ENCODE data around the gene HAAO.

The HAAO gene

DNA sequence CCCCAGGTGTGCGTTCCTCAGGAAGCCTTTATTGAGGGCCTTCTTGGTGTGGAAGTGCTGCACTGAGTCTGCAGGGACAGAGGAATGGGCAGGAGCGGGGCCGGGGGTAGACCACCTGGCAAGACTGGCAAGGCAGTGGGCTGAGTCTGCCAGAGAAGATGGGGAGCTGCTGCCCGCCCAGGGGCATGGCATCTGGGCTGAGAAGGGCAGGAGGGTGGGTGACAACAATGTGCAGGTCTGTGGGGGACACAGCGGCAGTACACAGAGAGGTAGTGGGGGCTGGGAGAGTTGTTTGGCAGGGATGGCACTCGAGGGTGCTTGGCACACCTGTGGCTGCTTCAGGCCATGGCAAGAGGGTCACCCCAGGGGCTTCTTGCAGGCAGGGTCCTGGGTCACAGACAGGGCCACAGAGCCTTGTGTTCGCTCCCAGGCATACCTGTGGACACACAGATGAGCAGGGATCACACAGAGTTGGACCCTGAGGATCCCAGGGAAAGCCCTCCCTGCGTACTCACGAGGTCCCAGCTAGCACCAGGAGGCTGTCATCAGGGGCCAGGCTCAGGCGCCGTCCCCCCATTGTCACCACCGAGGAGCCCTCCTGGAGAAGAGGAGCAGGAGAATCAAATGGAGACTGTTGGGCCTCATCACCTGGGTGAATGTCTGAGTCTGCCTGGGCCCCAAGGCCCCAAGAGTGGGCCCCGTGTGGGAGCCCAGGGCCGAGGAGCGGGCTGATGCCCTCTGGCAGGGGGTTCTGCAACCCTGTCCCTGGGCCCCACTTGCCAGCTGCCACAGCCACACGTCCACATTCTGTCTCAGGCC is 25.1 kb downstream of the HAAO start:
- no peaks in the 10 kb centered on the region for H3K9me3 ChIP-seq (ENCODE audit: severe bottlenecking)
- no peaks in the 10 kb centered on the region for H3K27me3 ChIP-seq (ENCODE audit: insufficient read depth, poor library complexity, severe bottlenecking)
- H3K4me1 ChIP-seq (ENCODE audit: insufficient read depth, poor library complexity, severe bottlenecking): no peaks in the 10 kb centered on the region
- DNase-seq (ENCODE audit: low spot score) (no peak), ATAC-seq (ENCODE audit: low read depth) (no peak)
- H3K27ac ChIP-seq (ENCODE audit: poor library complexity, severe bottlenecking): no peak overlapping the region
- no peaks in the 10 kb centered on the region for H3K36me3 ChIP-seq (ENCODE audit: low read depth)
- no peak overlapping the region for H3K4me3 ChIP-seq (ENCODE audit: severe bottlenecking)
- TF ChIP-seq, protein P1, sequence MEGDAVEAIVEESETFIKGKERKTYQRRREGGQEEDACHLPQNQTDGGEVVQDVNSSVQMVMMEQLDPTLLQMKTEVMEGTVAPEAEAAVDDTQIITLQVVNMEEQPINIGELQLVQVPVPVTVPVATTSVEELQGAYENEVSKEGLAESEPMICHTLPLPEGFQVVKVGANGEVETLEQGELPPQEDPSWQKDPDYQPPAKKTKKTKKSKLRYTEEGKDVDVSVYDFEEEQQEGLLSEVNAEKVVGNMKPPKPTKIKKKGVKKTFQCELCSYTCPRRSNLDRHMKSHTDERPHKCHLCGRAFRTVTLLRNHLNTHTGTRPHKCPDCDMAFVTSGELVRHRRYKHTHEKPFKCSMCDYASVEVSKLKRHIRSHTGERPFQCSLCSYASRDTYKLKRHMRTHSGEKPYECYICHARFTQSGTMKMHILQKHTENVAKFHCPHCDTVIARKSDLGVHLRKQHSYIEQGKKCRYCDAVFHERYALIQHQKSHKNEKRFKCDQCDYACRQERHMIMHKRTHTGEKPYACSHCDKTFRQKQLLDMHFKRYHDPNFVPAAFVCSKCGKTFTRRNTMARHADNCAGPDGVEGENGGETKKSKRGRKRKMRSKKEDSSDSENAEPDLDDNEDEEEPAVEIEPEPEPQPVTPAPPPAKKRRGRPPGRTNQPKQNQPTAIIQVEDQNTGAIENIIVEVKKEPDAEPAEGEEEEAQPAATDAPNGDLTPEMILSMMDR (IDR thresholded peaks at IDR 0.05; ENCODE audit: poor library complexity, severe bottlenecking): no peak

DNA sequence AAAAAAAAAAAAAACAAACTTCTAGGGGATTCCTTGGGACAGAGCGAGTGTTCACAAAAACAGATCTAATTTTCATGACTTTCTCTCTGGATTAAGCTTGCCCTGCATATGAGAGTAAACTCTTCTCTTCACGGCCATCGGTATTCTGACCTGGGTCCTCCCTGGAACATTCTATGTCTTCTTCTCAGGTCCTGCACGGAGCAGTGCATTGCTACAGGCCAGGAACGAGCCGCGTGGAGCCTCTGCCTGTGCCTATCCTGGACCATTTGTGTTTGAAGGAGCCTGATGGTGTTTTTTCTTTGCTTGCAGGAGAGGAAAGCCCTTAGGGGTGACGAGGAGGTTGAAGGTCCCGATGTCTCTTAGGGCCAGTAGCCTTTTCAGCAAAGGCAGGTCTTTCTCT is 26.7 kb downstream of the HAAO start:
- H3K4me3 ChIP-seq (ENCODE audit: severe bottlenecking): no peak overlapping the region
- no peaks in the 10 kb centered on the region for H3K9me3 ChIP-seq (ENCODE audit: severe bottlenecking)
- ATAC-seq (ENCODE audit: low read depth) (no peak), DNase-seq (ENCODE audit: low spot score) (no peak)
- no peaks in the 10 kb centered on the region for H3K36me3 ChIP-seq (ENCODE audit: low read depth)
- TF ChIP-seq, protein P1 (IDR thresholded peaks at IDR 0.05; ENCODE audit: poor library complexity, severe bottlenecking): no peak
- H3K27ac ChIP-seq (ENCODE audit: poor library complexity, severe bottlenecking): no peak overlapping the region
- H3K4me1 ChIP-seq (ENCODE audit: insufficient read depth, poor library complexity, severe bottlenecking): no peaks in the 10 kb centered on the region
- H3K27me3 ChIP-seq (ENCODE audit: insufficient read depth, poor library complexity, severe bottlenecking): no peaks in the 10 kb centered on the region

DNA sequence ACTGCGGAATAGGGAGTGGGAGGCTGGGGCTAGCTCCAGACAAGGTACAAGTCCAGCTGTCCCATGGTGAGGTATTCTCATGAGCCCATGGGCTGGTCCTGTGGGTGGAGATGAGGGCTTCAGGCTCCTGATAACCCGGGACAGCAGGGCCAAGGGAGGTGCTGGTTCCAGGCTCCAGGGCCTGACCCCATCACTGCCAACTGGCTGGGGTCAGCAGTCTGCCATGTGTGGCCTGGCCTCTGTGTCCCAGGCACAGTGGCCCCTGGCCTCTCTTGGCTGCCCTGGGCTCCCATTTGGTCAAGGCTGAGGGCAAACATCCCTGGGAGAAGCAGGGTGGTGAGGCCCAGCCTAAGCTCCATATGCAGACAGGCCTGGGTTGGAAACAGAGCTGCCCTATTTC is 27.5 kb downstream of the HAAO start:
- Histone ChIP-seq H3K4me1 (ENCODE audit: insufficient read depth, poor library complexity, severe bottlenecking) (no peaks in the 10 kb centered on the region), H3K27me3 (ENCODE audit: insufficient read depth, poor library complexity, severe bottlenecking) (no peaks in the 10 kb centered on the region), H3K4me3 (ENCODE audit: severe bottlenecking) (no peak overlapping the region), H3K27ac (ENCODE audit: poor library complexity, severe bottlenecking) (no peak overlapping the region), H3K9me3 (ENCODE audit: severe bottlenecking) (no peaks in the 10 kb centered on the region), H3K36me3 (ENCODE audit: low read depth) (no peaks in the 10 kb centered on the region)
- TF ChIP-seq, protein P1 (IDR thresholded peaks at IDR 0.05; ENCODE audit: poor library complexity, severe bottlenecking): no peak
- no peak for ATAC-seq (ENCODE audit: low read depth)
- no peak for DNase-seq (ENCODE audit: low spot score)

DNA sequence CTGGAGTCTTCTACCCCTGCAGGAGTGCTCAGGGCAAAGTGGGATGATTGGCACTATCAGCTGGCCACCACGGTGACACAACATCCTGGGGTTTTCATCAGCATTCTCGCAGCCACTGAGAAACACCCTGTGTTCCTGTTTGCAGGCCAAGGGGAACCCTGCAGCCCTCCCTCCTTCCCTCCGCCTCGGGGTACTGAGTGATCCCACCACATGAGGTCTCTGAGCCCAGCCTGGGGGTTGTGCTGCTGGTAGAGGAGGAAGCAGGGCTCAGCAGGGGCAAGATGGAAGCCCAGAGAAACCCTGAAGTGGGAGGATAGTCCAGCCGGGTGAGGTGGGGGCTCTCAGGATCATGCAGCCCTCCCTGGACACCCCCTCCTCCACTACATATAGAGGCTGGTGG is 28.3 kb downstream of the HAAO start, which contains the start of gene OXER1:
Gene OXER1, minus strand, starts transcription at position 40 of the 400 bp plus-strand sequence. CDS start 73 bp downstream, outside the sequence.
- no peaks in the 10 kb centered on the region for H3K9me3 ChIP-seq (ENCODE audit: severe bottlenecking)
- no peak within 1 kb of the TSS for H3K27ac ChIP-seq (ENCODE audit: poor library complexity, severe bottlenecking)
- no peak for ATAC-seq (ENCODE audit: low read depth)
- TF ChIP-seq, protein P1 (IDR thresholded peaks at IDR 0.05; ENCODE audit: poor library complexity, severe bottlenecking): no peak
- H3K4me3 ChIP-seq (ENCODE audit: severe bottlenecking): no peak within 1 kb of the TSS
- H3K36me3 ChIP-seq (ENCODE audit: low read depth): no peaks in the 10 kb centered on the region
- DNase-seq (ENCODE audit: low spot score): no peak
- H3K27me3 ChIP-seq (ENCODE audit: insufficient read depth, poor library complexity, severe bottlenecking): no peaks in the 10 kb centered on the region
- H3K4me1 ChIP-seq (ENCODE audit: insufficient read depth, poor library complexity, severe bottlenecking): no peaks in the 10 kb centered on the region
